ENCODE data around the gene MGLL.

- TF ChIP-seq POLR2AphosphoS5 (IDR thresholded peaks at IDR 0.05; ENCODE audit: low read depth, low read length) (no peak), REST (IDR thresholded peaks at IDR 0.05; ENCODE audit: insufficient read depth in 1 of 2, low read depth in 2 of 2, low read length in 1 of 2) (no peak)
- TF ChIP-seq, protein P1, sequence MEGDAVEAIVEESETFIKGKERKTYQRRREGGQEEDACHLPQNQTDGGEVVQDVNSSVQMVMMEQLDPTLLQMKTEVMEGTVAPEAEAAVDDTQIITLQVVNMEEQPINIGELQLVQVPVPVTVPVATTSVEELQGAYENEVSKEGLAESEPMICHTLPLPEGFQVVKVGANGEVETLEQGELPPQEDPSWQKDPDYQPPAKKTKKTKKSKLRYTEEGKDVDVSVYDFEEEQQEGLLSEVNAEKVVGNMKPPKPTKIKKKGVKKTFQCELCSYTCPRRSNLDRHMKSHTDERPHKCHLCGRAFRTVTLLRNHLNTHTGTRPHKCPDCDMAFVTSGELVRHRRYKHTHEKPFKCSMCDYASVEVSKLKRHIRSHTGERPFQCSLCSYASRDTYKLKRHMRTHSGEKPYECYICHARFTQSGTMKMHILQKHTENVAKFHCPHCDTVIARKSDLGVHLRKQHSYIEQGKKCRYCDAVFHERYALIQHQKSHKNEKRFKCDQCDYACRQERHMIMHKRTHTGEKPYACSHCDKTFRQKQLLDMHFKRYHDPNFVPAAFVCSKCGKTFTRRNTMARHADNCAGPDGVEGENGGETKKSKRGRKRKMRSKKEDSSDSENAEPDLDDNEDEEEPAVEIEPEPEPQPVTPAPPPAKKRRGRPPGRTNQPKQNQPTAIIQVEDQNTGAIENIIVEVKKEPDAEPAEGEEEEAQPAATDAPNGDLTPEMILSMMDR (IDR thresholded peaks at IDR 0.05) = no peak
These were observed 148.1 kb downstream of the MGLL start for GRCh38 chr3:127674101-127674721.
